HepG2 (cell line): Measurements from ENCODE around the gene ERFL. TPM values are rescaled to one million over a fixed set of nuclear protein-coding genes. Genes with fewer than 3 reads are reported as not detected.

ENCODE experiments used
- ATRX ChIP-seq: sonication (generic); formaldehyde crosslinking; IDR thresholded peaks from 2 replicates; pipeline ENCODE4 v1.4.0; 2020; ENCODE audit warnings: missing genetic modification reagents, borderline replicate concordance
- CREM ChIP-seq, 2 experiments: sonication (generic) in 1 of 2; formaldehyde crosslinking in 1 of 2; IDR thresholded peaks; 2 replicates each; pipeline versions ENCODE4 v1.4.0 to v1.6.1; 2016 to 2020; ENCODE audit warnings: antibody characterized with exemption in 1 of 2, mild to moderate bottlenecking in 1 of 2, missing genetic modification reagents in 1 of 2
- HMG20B ChIP-seq: conservative IDR thresholded peaks from 2 replicates; pipeline ENCODE4 v1.6.1; 2016; ENCODE audit warnings: missing genetic modification reagents, missing compliant biosample characterization
- HOXA5 ChIP-seq: sonication (generic); formaldehyde crosslinking; IDR thresholded peaks from 2 replicates; pipeline ENCODE4 v1.4.0; 2020; ENCODE audit warnings: missing genetic modification reagents
- KAT8 ChIP-seq: IDR thresholded peaks from 2 replicates; pipeline ENCODE4 v1.6.1; 2016; ENCODE audit warnings: missing genetic modification reagents, missing compliant biosample characterization
- NFIC ChIP-seq: IDR thresholded peaks from 2 replicates; pipeline ENCODE4 v1.6.1; 2012; ENCODE audit warnings: mild to moderate bottlenecking, low read length, inconsistent platforms
- NFKBIZ ChIP-seq: IDR thresholded peaks from 2 replicates; pipeline ENCODE4 v1.6.1; 2018; ENCODE audit warnings: missing genetic modification reagents, missing compliant biosample characterization
- NFYB ChIP-seq: sonication (generic); formaldehyde crosslinking; IDR thresholded peaks from 2 replicates; pipeline ENCODE4 v1.4.0; 2020; ENCODE audit warnings: missing genetic modification reagents
- NR2F2 ChIP-seq: IDR thresholded peaks from 2 replicates; pipeline ENCODE4 v1.6.1; 2012; ENCODE audit warnings: low read depth, inconsistent platforms, borderline replicate concordance
- PAF1 ChIP-seq: IDR thresholded peaks from 2 replicates; pipeline ENCODE4 v1.6.1; 2016; ENCODE audit warnings: missing genetic modification reagents, missing compliant biosample characterization
- PBX3 ChIP-seq: sonication (generic); formaldehyde crosslinking; IDR thresholded peaks from 2 replicates; pipeline ENCODE4 v1.8.1; 2023; ENCODE audit warnings: missing genetic modification reagents, inconsistent platforms, borderline replicate concordance
- SALL2 ChIP-seq: sonication (generic); formaldehyde crosslinking; IDR thresholded peaks from 2 replicates; pipeline ENCODE4 v1.8.1; 2023; ENCODE audit warnings: mild to moderate bottlenecking, missing genetic modification reagents, inconsistent platforms
- STAT5B ChIP-seq: sonication (generic); formaldehyde crosslinking; IDR thresholded peaks from 2 replicates; pipeline ENCODE4 v1.4.0; 2020; ENCODE audit warnings: missing genetic modification reagents
- SUZ12 ChIP-seq: fragments of 150-350 bp; IDR thresholded peaks from 2 replicates; pipeline ENCODE4 v1.6.1; 2014; ENCODE audit warnings: low read depth, low read length
- TCF12 ChIP-seq, 2 experiments: fragments of 450-650 bp in 1 of 2; sonication (generic) in 1 of 2; formaldehyde crosslinking in 1 of 2; IDR thresholded peaks; 2 replicates each; pipeline versions ENCODE4 v1.6.1 to v1.8.0; 2017 to 2022; ENCODE audit warnings: antibody characterized with exemption in 1 of 2, mild to moderate bottlenecking in 1 of 2, missing genetic modification reagents in 1 of 2, moderate library complexity in 1 of 2
- THYN1 ChIP-seq: sonication (generic); formaldehyde crosslinking; IDR thresholded peaks from 2 replicates; pipeline ENCODE4 v1.8.1; 2023; ENCODE audit warnings: low read depth, mild to moderate bottlenecking, moderate library complexity, missing genetic modification reagents, borderline replicate concordance
- XRCC5 ChIP-seq: fragments of 200-400 bp; formaldehyde crosslinking; optimal IDR thresholded peaks from 2 replicates; pipeline ENCODE3; 2017; ENCODE audit warnings: mild to moderate bottlenecking, low read length
- ZNF235 ChIP-seq: sonication (generic); formaldehyde crosslinking; IDR thresholded peaks from 2 replicates; pipeline ENCODE4 v1.8.1; 2023; ENCODE audit warnings: mild to moderate bottlenecking, missing genetic modification reagents, borderline replicate concordance
- ZNF326 ChIP-seq: sonication (generic); formaldehyde crosslinking; IDR thresholded peaks from 2 replicates; pipeline ENCODE4 v1.4.0; 2020; ENCODE audit warnings: missing genetic modification reagents, borderline replicate concordance
- ZNF34 ChIP-seq: sonication (generic); formaldehyde crosslinking; IDR thresholded peaks from 2 replicates; pipeline ENCODE4 v1.4.0; 2020; ENCODE audit warnings: mild to moderate bottlenecking, missing genetic modification reagents, borderline replicate concordance
- ZNF629 ChIP-seq: sonication (generic); formaldehyde crosslinking; conservative IDR thresholded peaks from 2 replicates; pipeline ENCODE4 v1.5.0; 2020; ENCODE audit warnings: missing genetic modification reagents
- ZNF652 ChIP-seq: IDR thresholded peaks from 2 replicates; pipeline ENCODE4 v1.6.1; 2016; ENCODE audit warnings: low read depth, borderline replicate concordance
- ZNF747 ChIP-seq: sonication (generic); formaldehyde crosslinking; IDR thresholded peaks from 2 replicates; pipeline ENCODE4 v1.8.1; 2023; ENCODE audit warnings: missing genetic modification reagents, mild to moderate bottlenecking, borderline replicate concordance
- polyA plus RNA-seq, 8 experiments: library from polyadenylated mRNA; depleted of rRNA in 3 of 8; stranded (reverse) in 7 of 8; unstranded in 1 of 8; fragments of >200 nt; fragmentation: Illumina TruSeq in 4 of 8; extraction: Trizol in 4 of 8; gene quantifications; 2 replicates each; pipeline versions ENCODE4 v1.2.1 to v1.2.3, GENCODE V29; 2011 to 2016; ENCODE audit warnings: low read depth in 4 of 8, missing spikeins in 1 of 8, mixed read lengths in 1 of 8; ENCODE audit not compliant: insufficient read depth in 1 of 8
- total RNA-seq, 5 experiments: library from RNA; depleted of rRNA; stranded (reverse); fragments of >200 nt; fragmentation: Illumina TruSeq; extraction: Trizol; gene quantifications; 2 replicates each; pipeline ENCODE4 v1.2.3, GENCODE V29; 2016; ENCODE audit warnings: low read depth in 1 of 5
- TF ChIP-seq, protein P1 (sequence below): fragments of 450-650 bp; IDR thresholded peaks from 2 replicates; pipeline ENCODE4 v1.6.1; 2017; ENCODE audit warnings: mild to moderate bottlenecking
- TF ChIP-seq, protein P2 (sequence below): sonication (generic); formaldehyde crosslinking; IDR thresholded peaks from 2 replicates; pipeline ENCODE4 v1.4.0; 2020; ENCODE audit warnings: missing genetic modification reagents, low read depth, mild to moderate bottlenecking, borderline replicate concordance
- TF ChIP-seq, protein P3 (sequence below): sonication (generic); formaldehyde crosslinking; IDR thresholded peaks from 2 replicates; pipeline ENCODE4 v1.5.0; 2020; ENCODE audit warnings: mild to moderate bottlenecking, missing genetic modification reagents

The ERFL gene
- total and polyA plus RNA-seq, 2 of the 13 experiments (the other 11 are each of a cell fraction or from before 2014, with no cell fraction given), result not detected

- TF ChIP-seq PBX3 (CRISPR knock-in tag) (no peak), HOXA5 (CRISPR knock-in tag) (no peak), ZNF629 (no peak), CREM (IDR thresholded peaks at IDR 0.05) (no peak), CREM (CRISPR knock-in tag; IDR thresholded peaks at IDR 0.05) (no peak), NFKBIZ (CRISPR knock-in tag) (no peak), PAF1 (peak; percentile 46; the same call in 1 of the 2 replicates), SALL2 (CRISPR knock-in tag) (no peak), THYN1 (CRISPR knock-in tag) (no peak), ZNF34 (CRISPR knock-in tag) (no peak), SUZ12 (no peak), NFIC (0 out of 2 replicates have a peak, but pooled peaks have one; percentile 5), HMG20B (CRISPR knock-in tag) (no peak), ZNF235 (no peak), XRCC5 (no peak), ZNF326 (CRISPR knock-in tag) (0 out of 2 replicates have a peak, but pooled peaks have one; percentile 22), KAT8 (no peak), ZNF652 (CRISPR knock-in tag) (no peak), NR2F2 (no peak), TCF12 (IDR thresholded peaks at IDR 0.05) (no peak), TCF12 (CRISPR knock-in tag; IDR thresholded peaks at IDR 0.05) (no peak), STAT5B (CRISPR knock-in tag) (0 out of 2 replicates have a peak, but pooled peaks have one; percentile 38), NFYB (CRISPR knock-in tag) (no peak), ZNF747 (no peak), ATRX (CRISPR knock-in tag) (no peak)
- TF ChIP-seq, protein P1, sequence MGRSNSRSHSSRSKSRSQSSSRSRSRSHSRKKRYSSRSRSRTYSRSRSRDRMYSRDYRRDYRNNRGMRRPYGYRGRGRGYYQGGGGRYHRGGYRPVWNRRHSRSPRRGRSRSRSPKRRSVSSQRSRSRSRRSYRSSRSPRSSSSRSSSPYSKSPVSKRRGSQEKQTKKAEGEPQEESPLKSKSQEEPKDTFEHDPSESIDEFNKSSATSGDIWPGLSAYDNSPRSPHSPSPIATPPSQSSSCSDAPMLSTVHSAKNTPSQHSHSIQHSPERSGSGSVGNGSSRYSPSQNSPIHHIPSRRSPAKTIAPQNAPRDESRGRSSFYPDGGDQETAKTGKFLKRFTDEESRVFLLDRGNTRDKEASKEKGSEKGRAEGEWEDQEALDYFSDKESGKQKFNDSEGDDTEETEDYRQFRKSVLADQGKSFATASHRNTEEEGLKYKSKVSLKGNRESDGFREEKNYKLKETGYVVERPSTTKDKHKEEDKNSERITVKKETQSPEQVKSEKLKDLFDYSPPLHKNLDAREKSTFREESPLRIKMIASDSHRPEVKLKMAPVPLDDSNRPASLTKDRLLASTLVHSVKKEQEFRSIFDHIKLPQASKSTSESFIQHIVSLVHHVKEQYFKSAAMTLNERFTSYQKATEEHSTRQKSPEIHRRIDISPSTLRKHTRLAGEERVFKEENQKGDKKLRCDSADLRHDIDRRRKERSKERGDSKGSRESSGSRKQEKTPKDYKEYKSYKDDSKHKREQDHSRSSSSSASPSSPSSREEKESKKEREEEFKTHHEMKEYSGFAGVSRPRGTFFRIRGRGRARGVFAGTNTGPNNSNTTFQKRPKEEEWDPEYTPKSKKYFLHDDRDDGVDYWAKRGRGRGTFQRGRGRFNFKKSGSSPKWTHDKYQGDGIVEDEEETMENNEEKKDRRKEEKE, result no peak
- TF ChIP-seq, protein P2, sequence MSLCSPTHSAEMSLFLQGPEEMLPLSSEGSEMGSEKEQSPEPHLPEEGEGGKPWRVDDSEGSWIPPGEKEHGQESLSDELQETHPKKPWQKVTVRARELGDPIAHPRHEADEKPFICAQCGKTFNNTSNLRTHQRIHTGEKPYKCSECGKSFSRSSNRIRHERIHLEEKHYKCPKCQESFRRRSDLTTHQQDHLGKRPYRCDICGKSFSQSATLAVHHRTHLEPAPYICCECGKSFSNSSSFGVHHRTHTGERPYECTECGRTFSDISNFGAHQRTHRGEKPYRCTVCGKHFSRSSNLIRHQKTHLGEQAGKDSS (CRISPR knock-in tag), result no peak
- TF ChIP-seq, protein P3, sequence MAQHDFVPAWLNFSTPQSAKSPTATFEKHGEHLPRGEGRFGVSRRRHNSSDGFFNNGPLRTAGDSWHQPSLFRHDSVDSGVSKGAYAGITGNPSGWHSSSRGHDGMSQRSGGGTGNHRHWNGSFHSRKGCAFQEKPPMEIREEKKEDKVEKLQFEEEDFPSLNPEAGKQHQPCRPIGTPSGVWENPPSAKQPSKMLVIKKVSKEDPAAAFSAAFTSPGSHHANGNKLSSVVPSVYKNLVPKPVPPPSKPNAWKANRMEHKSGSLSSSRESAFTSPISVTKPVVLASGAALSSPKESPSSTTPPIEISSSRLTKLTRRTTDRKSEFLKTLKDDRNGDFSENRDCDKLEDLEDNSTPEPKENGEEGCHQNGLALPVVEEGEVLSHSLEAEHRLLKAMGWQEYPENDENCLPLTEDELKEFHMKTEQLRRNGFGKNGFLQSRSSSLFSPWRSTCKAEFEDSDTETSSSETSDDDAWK, result no peak
Measured at GRCh38 chr19:41872384-41872774, 55.9 kb downstream of the ERFL start (continued).
